ENCODE data around the gene PRKAG2.
A peak's percentile ranks its signal among the peaks of the same experiment; 100 is the strongest.

The PRKAG2 gene

DNA sequence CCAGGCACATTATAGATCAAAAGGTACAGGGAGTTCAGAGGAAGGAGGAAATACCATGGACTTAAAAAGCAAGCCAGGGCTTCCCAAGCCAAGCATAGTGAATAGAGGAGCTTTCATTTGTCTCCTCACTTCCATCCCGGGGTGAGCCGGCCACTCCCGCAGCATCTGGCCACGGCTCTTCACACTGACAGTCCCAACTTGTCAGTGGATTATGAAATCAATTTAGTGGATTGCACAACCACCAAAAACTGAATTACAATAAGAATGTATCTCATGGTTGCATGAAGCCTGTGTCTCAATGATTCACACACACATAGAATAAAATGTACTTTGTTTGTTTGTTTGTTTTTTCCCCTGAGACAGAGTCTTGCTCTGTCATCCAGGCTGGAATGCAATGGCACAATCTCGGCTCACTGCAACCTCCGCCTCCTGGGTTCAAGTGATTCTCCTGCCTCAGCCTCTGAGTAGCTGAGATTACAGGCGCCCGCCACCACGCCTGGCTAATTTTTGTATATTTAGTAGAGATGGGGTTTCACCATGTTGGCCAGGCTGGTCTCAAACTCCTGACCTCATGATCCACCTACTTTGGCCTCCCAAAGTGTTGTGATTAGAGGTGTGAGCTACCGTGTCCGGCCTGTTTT, 79.1 kb downstream of the PRKAG2 start:
- DNase-seq = peak; percentile 95

GRCh38 chr7:151796871-151797537, 79.9 kb downstream of the PRKAG2 start:
- DNase-seq = peak; percentile 90

- peak; percentile 98 for DNase-seq
Measured at GRCh38 chr7:151796091-151796870, 80.6 kb downstream of the PRKAG2 start.

DNA sequence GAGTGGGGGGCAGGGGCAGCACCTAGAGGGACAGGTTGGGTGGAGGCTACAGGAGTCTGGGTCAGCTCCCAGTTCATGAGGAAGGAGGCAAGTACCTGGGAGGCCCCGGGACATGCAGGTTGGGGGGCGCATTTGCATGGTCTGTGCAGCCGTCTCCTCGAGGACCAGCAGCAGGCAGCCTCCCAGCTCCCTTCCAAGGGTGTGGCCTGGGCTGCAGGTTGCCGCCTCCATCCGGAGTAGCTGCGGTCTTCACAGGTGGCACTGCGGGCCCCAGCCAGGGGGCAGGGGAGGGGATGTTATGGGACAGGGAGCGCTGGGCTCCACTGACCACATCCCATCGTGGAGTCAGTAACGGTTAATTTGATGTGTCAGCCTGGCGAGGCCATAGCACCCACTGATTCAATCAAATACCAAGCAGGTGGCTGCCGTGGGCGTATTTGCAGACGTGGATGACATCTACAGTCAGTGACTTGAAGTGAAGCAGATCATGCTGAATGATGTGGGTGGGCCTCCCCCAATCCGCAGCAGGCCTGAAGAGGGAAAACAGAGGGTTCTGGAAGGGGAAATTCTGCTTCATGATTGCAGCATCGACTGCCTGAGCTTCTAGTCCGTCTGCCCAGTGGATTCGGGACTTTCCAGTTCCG, 81.6 kb downstream of the PRKAG2 start:
- peak; percentile 97 for DNase-seq

GRCh38 chr7:151794508-151795167, 82.3 kb downstream of the PRKAG2 start:
- no peak for DNase-seq

GRCh38 chr7:151793991-151794507, 82.9 kb downstream of the PRKAG2 start:
- DNase-seq = peak; percentile 80

- peak; percentile 97 for DNase-seq
Measured at GRCh38 chr7:151793531-151793951, 83.4 kb downstream of the PRKAG2 start.

DNA sequence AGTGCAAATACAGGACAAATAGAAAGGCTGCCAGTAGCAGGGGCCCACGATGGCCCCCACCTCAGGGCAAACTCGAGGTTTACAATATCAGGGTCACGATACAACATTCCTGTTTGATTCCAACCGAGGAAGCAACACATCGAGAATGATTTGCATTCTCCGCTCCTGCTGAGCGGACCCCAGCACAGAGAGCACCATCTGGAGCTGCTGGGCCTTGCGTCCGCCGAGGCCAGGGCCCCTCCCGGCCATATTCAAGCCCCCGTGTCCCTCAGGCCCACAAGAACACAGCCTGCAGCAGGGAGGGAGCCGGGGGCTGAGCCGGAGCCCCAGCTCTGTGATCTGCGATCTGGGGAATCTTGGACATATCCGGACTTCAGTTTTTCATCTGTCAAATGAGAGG, 84.3 kb downstream of the PRKAG2 start:
- no peak for DNase-seq

- DNase-seq = peak; percentile 71
Measured at GRCh38 chr7:151792086-151792485, 84.8 kb downstream of the PRKAG2 start.

- DNase-seq = no peak
Measured at GRCh38 chr7:151790830-151791620, 85.9 kb downstream of the PRKAG2 start.

DNA sequence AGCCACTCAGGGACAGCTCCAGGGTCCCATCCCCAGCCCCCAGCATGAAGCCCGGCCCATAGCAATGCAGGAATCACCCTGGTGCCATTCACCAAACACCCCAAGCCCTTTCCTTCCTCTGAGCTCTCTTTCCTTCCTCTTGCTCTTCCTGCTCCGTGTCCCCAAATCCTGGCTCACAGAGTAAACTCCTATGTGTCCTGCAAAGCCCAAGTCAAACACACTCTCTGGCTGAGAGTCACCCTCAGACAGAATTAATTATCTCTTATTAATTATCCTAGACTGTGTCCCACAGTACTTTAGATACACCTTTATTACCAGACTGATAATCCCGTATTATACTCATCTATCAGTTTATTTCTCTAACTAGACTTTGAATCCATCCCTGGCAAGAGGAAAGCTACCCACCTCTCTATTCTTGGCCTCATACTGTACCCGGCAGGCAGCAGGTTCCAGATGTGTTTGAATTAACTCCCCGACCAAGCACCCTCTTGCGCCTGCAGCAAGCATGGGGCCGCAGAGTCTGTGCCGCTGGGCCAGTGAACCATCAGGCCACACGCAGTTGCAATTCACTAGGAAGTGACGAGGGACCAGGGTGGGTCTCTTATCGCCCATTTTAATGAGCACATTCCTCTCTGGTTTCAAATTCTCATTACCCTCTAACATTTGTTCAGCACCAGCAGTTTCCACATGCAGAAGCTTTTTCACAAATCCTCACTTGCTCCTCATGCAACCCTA, 86.7 kb downstream of the PRKAG2 start:
- DNase-seq = no peak

DNA sequence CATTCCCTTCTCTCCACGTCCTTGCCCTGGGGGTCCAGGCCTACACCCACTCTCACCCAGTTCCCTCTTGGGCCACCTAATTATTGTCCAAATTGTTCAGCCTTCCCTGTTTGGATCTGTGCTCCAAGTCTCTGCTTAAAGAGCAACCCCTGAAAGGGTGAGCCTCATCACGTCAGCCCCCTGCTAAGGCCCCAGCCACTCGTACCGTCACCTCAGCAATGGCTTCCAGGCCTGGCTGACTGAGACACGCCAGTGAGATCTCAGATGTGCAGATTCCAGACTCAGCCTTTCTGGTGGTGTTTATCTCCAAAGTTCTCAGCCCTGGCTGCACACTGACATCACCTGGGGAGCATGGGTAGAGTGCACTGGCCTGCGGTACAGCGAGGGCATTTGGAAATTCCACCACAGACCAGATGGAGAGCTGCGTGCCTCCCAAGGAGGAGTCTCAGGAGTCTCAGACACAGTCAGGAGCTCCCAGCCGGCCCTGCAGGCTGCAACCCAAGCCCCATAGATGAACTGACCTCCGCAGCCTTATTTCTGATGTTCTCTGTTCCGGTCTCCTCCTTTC, 87.5 kb downstream of the PRKAG2 start:
- DNase-seq = no peak

DNA sequence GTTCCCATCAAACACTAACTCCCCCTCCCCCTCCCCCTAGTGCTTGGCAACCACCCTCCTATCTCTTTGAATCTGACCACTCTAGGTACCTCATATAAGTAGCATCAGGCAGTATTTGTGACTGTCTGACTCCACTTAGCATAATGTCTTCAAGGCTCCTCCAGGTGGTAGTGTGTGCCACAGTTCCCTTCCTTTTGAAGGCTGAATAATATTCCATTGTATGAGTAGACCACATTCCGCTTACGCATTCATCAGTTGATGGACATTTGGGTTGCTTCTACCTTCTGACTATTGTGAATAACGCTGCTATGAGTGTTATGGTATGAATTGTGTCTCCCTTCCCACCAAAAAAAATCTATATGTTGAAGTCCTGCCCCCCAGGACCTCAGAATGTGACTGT, 89.6 kb downstream of the PRKAG2 start:
- no peak for DNase-seq

DNA sequence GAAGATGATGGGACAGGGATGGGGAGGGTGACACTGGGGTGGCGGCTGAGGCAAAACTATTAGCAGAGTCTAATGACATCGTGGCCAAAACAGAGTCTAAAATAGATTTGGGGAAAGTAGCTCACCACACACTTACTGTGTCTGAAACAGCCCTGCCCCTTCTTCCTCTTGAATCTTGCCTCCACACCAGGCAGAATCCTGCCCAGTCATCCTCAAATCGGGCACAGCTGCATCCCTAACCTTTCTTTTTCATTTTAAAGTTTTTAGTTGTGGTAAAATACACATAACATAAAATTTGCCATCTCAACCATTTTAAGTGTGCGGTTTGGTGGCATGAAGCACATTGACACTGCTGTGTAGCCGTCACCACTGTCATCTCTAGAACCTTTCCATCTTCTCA, 90.0 kb downstream of the PRKAG2 start:
- no peak for DNase-seq

- no peak for DNase-seq
Measured at GRCh38 chr7:151786241-151786640, 90.7 kb downstream of the PRKAG2 start.

DNA sequence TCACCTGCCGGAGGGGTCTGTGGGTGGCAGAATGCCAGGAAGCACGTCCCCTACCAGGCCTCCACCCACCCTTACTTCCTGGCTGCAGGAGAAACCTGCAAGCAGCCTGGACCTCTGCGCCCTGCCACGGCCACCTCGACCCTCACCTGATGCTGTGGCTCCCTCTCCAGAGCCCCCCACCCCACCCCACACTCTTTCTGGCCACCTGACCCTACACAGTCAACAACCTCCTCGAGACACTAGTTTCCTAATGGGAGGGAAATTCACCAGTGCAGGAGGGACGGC, 91.3 kb downstream of the PRKAG2 start:
- DNase-seq = no peak

GRCh38 chr7:151784853-151785680, 91.8 kb downstream of the PRKAG2 start:
- no peak for DNase-seq

- no peak for DNase-seq
Measured at GRCh38 chr7:151783958-151784575, 92.8 kb downstream of the PRKAG2 start.

All from suppressor macrophage treated with lipopolysaccharide for 4 hours (primary cell).